Mesenchymal stem cell (in vitro differentiated cells and primary cell): ENCODE measurements around the gene ETV6.
A peak's percentile ranks its signal among the peaks of the same experiment; 100 is the strongest.
"Not testable (repeated sequence)": the region's sequence is repeated elsewhere in the genome, so short reads cannot be mapped to it uniquely, and the experiment has no call there.

Experiments used
- DNase-seq: peaks from one replicate; pipeline ENCODE4 v3.0.0-alpha.2; 2013
- H2AFZ ChIP-seq: one replicate; pipeline ENCODE4 v1.6.1; 2013; ENCODE audit warnings: low read depth, mild to moderate bottlenecking, control low read depth, inconsistent platforms, low read length, moderate library complexity
- H2AK5ac ChIP-seq: 2 replicates; pipeline ENCODE4 v1.6.1; 2013; ENCODE audit warnings: low read length, moderate library complexity, mild to moderate bottlenecking, inconsistent platforms; ENCODE audit not compliant: severe bottlenecking
- H2BK120ac ChIP-seq: one replicate; pipeline ENCODE4 v1.6.1; 2013; ENCODE audit warnings: low read depth, mild to moderate bottlenecking, inconsistent platforms, low read length, moderate library complexity
- H2BK12ac ChIP-seq, 2 experiments: one replicate each; pipeline ENCODE4 v1.6.1; 2013; ENCODE audit warnings: inconsistent platforms in 2 of 2, low read length in 2 of 2, mild to moderate bottlenecking in 2 of 2, moderate library complexity in 2 of 2, control low read depth in 1 of 2
- H2BK15ac ChIP-seq: one replicate; pipeline ENCODE4 v1.6.1; 2013; ENCODE audit warnings: mild to moderate bottlenecking, low read depth, inconsistent platforms; ENCODE audit not compliant: poor library complexity, severe bottlenecking
- H2BK5ac ChIP-seq: 2 replicates; pipeline ENCODE4 v1.6.1; 2013; ENCODE audit warnings: low read depth, mild to moderate bottlenecking, low read length, control low read depth, inconsistent platforms; ENCODE audit not compliant: poor library complexity, severe bottlenecking
- H3K14ac ChIP-seq, 2 experiments: one replicate each; pipeline ENCODE4 v1.6.1; 2013; ENCODE audit warnings: inconsistent platforms in 2 of 2, low read length in 2 of 2, control low read depth in 1 of 2, mild to moderate bottlenecking in 1 of 2, moderate library complexity in 1 of 2
- H3K18ac ChIP-seq, 2 experiments: one replicate each; pipeline ENCODE4 v1.6.1; 2013; ENCODE audit warnings: inconsistent platforms in 2 of 2, low read length in 2 of 2, control low read depth in 1 of 2, low read depth in 1 of 2, mild to moderate bottlenecking in 1 of 2
- H3K23ac ChIP-seq, 2 experiments: one replicate each; pipeline ENCODE4 v1.6.1; 2013; ENCODE audit warnings: inconsistent platforms in 2 of 2, low read length in 2 of 2, mild to moderate bottlenecking in 2 of 2, moderate library complexity in 2 of 2, control low read depth in 1 of 2
- H3K27ac ChIP-seq: 2 replicates; pipeline ENCODE4 v1.5.1; 2013; ENCODE audit warnings: mild to moderate bottlenecking, moderate library complexity, low read length, control low read depth, inconsistent platforms; ENCODE audit not compliant: poor library complexity, severe bottlenecking
- H3K27me3 ChIP-seq, 2 experiments: 2 replicates each; pipeline versions ENCODE4 v1.6.1 to v1.7.0; 2013; ENCODE audit warnings: low read length in 2 of 2, mild to moderate bottlenecking in 2 of 2, moderate library complexity in 2 of 2, control low read depth in 1 of 2, inconsistent platforms in 1 of 2; ENCODE audit not compliant: control insufficient read depth in 1 of 2, insufficient read depth in 1 of 2
- H3K36me3 ChIP-seq, 2 experiments: 2 replicates each; pipeline versions ENCODE4 v1.6.1 to v1.7.0; 2013; ENCODE audit warnings: low read length in 2 of 2, control low read depth in 1 of 2, inconsistent platforms in 1 of 2, low read depth in 1 of 2, mild to moderate bottlenecking in 1 of 2; ENCODE audit not compliant: insufficient read depth in 2 of 2, control insufficient read depth in 1 of 2
- H3K4ac ChIP-seq, 2 experiments: one replicate each; pipeline ENCODE4 v1.6.1; 2013; ENCODE audit warnings: inconsistent platforms in 2 of 2, low read length in 2 of 2, mild to moderate bottlenecking in 2 of 2, moderate library complexity in 2 of 2, control low read depth in 1 of 2, low read depth in 1 of 2
- H3K4me1 ChIP-seq: 2 replicates; pipeline ENCODE4 v1.6.1; 2013; ENCODE audit warnings: low read depth, low read length, control low read depth; ENCODE audit not compliant: control insufficient read depth, insufficient read depth
- H3K4me2 ChIP-seq: 2 replicates; pipeline ENCODE4 v1.6.1; 2013; ENCODE audit warnings: low read length, mild to moderate bottlenecking, inconsistent platforms; ENCODE audit not compliant: poor library complexity, severe bottlenecking
- H3K4me3 ChIP-seq, 2 experiments: 2 replicates each; pipeline versions ENCODE4 v1.5.1 to v1.7.0; 2013; ENCODE audit warnings: low read length in 2 of 2, mild to moderate bottlenecking in 2 of 2, control low read depth in 1 of 2, low read depth in 1 of 2; ENCODE audit not compliant: insufficient read depth in 1 of 2
- H3K79me1 ChIP-seq: replicated peaks from 2 replicates; pipeline ENCODE4 v1.6.1; 2013; ENCODE audit warnings: mild to moderate bottlenecking, control low read depth, low read length, inconsistent platforms; ENCODE audit not compliant: poor library complexity, severe bottlenecking
- H3K9ac ChIP-seq: 2 replicates; pipeline ENCODE4 v1.7.0; 2013; ENCODE audit warnings: mild to moderate bottlenecking, low read length, moderate library complexity
- H3K9me3 ChIP-seq: 2 replicates; pipeline ENCODE4 v1.7.0; 2013; ENCODE audit warnings: mild to moderate bottlenecking, low read length; ENCODE audit not compliant: control insufficient read depth
- H4K8ac ChIP-seq: one replicate; pipeline ENCODE4 v1.6.1; 2013; ENCODE audit warnings: inconsistent platforms, mild to moderate bottlenecking, low read length, moderate library complexity
- H4K91ac ChIP-seq: one replicate; pipeline ENCODE4 v1.6.1; 2013; ENCODE audit warnings: mild to moderate bottlenecking, low read length, inconsistent platforms
- WGBS: methylation state at CpG from one replicate; pipeline ENCODE4 v1.1.7; 2013; ENCODE audit warnings: mixed read lengths; 5-methylcytosine and 5-hydroxymethylcytosine counted together

The ETV6 gene

DNA sequence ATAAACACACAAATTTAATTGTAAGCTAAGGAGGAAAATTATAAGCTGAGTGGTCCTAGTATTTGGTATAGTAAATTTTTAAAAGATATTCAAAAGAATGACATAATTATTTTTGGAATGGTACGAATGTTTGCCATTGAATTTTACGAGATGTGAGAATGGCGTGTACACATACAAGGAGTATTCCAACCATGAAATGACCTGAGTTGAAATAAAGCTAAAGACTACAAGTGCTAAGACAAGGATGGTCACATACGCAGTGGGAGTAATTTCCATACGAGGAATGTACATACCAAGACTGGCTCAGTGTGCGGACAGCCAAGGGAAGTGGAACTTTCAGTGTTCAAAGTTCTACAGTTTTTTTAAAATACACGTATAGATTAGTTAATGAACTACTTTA lies 21.1 kb upstream of the ETV6 start:
- Histone ChIP-seq H3K79me1 (no peaks in the 10 kb centered on the region), H3K23ac (no peak overlapping the region), H2BK120ac (no peak overlapping the region), H3K36me3 (no peaks in the 10 kb centered on the region), H2BK5ac (no peak overlapping the region), H3K4ac (no peak overlapping the region), H4K8ac (no peak overlapping the region), H3K9ac (no peak overlapping the region), H3K4me2 (no peak overlapping the region), H3K27ac (no peak overlapping the region), H3K4me3 (no peak overlapping the region), H3K18ac (no peak overlapping the region), H3K9me3 (no peaks in the 10 kb centered on the region), H3K14ac (no peak overlapping the region), H4K91ac (no peak overlapping the region), H3K4me1 (no peaks in the 10 kb centered on the region), H2BK12ac (no peak overlapping the region), H2AK5ac (no peak overlapping the region), H2AFZ (no peak overlapping the region), H2BK15ac (no peak overlapping the region), H3K27me3 (no peaks in the 10 kb centered on the region)
- no peak for DNase-seq
- 81% methylated on average over 6 of the region's 7 CpGs for WGBS

DNA sequence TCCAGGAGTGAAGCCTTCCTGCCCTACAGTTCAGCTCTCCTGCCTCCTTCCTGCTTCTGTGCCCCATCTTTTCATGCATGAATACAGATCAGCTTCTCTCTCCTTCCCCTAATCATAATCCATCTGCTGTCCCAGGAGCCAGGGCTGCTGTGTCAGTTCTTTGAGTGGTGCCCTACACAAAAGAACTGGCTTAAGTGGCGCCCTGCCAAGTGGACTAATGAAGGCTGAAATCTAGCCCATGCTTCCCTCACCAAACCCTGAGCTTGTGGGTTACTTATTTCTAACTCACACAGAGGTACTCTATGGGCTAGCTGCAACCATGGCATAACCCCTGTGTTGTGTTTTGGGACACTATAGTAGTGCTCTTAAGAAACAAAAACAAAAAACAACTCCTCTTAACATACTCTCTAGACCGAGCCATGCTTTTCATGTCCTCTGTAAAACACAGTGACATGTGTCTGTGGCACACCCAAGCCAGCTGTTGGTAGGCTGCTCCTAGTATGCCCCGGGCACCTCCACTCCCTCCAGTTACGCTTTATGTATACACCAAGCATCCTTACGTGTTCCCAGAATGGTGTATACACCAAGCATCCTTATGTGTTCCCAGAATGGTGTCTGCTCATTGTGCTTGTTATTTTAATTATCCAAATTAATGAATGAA lies 19.3 kb upstream of the ETV6 start:
- Histone ChIP-seq H4K8ac (no peak overlapping the region), H3K36me3 (no peaks in the 10 kb centered on the region), H3K27ac (no peak overlapping the region), H3K4ac (peak overlapping the region in 1 of 2 experiments; percentile 41), H2AK5ac (no peak overlapping the region), H2AFZ (no peak overlapping the region), H3K4me2 (no peak overlapping the region), H2BK120ac (no peak overlapping the region), H3K9ac (no peak overlapping the region), H3K27me3 (no peaks in the 10 kb centered on the region), H3K4me1 (peaks cover 2% of the 10 kb centered on the region), H3K18ac (no peak overlapping the region), H2BK5ac (no peak overlapping the region), H3K14ac (no peak overlapping the region), H3K4me3 (no peak overlapping the region), H3K79me1 (no peaks in the 10 kb centered on the region), H2BK15ac (no peak overlapping the region), H4K91ac (no peak overlapping the region), H2BK12ac (no peak overlapping the region), H3K23ac (no peak overlapping the region), H3K9me3 (no peaks in the 10 kb centered on the region)
- DNase-seq: no peak
- WGBS: 75% methylated on average over 5 of the region's 5 CpGs

DNA sequence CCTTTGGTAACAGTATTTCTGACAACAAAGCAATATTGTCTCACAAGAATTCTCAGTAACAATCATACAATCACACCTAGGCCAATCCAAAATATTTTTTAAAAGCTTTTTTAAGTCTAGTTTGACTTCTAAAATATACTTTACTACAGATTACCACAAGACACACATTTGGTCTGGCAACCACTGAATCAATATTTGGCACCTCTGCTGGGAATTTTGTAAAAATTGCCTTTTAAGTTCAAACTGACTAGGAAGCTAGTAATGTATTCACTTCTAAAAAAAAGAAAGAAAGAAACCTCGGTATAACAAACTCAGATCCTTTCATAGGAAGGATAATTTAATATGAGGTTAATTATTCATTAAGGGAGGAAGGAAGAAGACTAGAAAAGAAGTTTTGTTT lies 18.2 kb upstream of the ETV6 start:
- Histone ChIP-seq H2BK5ac (no peak overlapping the region), H3K18ac (no peak overlapping the region)
- WGBS: no CpG with 5 or more reads among the region's 1 CpG

DNA sequence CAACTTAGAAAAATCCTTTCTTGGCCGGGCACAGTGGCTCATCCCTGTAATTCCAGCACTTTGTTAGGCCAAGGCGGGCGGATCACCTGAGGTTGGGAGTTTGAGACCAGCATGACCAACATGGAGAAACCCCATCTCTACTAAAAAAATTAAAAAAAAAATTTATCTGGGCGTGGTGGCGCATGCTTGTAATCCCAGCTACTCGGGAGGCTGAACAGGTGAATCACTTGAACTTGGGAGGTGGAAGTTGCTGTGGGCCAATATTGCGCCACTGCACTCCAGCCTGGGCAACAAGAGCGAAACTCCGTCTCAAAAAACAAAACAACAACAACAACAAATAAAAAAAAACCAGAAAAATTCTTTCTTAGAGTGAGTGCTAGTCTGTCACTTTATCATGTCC lies 17.6 kb upstream of the ETV6 start:
- WGBS: 88% methylated on average over 6 of the region's 9 CpGs
- not testable (repeated sequence) for H4K8ac ChIP-seq, H2BK5ac ChIP-seq

More for the DNA sequence above, 18.2 kb upstream of the ETV6 start:
- H3K9me3 ChIP-seq: peaks cover 6% of the 10 kb centered on the region
- H3K4me1 ChIP-seq: peaks cover 2% of the 10 kb centered on the region
- no peaks in the 10 kb centered on the region for H3K36me3 ChIP-seq
- no peaks in the 10 kb centered on the region for H3K27me3 ChIP-seq
- H2BK120ac ChIP-seq: no peak overlapping the region
- H2AK5ac ChIP-seq: no peak overlapping the region
- H3K14ac ChIP-seq: no peak overlapping the region
- no peak overlapping the region for H3K4ac ChIP-seq
- H2BK12ac ChIP-seq: no peak overlapping the region
- no peak overlapping the region for H3K4me3 ChIP-seq
- no peak overlapping the region for H3K4me2 ChIP-seq
- H4K91ac ChIP-seq: no peak overlapping the region
- H2BK15ac ChIP-seq: no peak overlapping the region
- H3K9ac ChIP-seq: no peak overlapping the region
- no peak overlapping the region for H4K8ac ChIP-seq
- H3K23ac ChIP-seq: no peak overlapping the region
- no peak overlapping the region for H2AFZ ChIP-seq
- H3K79me1 ChIP-seq: no peaks in the 10 kb centered on the region
- no peak overlapping the region for H3K27ac ChIP-seq
- no peak for DNase-seq

More for the DNA sequence above, 17.6 kb upstream of the ETV6 start:
- H3K36me3 ChIP-seq, H3K27me3 ChIP-seq, H3K4me3 ChIP-seq, H3K14ac ChIP-seq, H3K9ac ChIP-seq, DNase-seq, H3K4me2 ChIP-seq, H4K91ac ChIP-seq, H3K4ac ChIP-seq, H3K18ac ChIP-seq, H3K4me1 ChIP-seq, H2BK12ac ChIP-seq, H2AK5ac ChIP-seq, H2BK15ac ChIP-seq, H3K27ac ChIP-seq, H2AFZ ChIP-seq, H3K23ac ChIP-seq, H2BK120ac ChIP-seq, H3K79me1 ChIP-seq: not testable (repeated sequence)
- peaks cover 11% of the 10 kb centered on the region for H3K9me3 ChIP-seq
